ENCODE data around the gene INSIG1. TPM values are rescaled to one million over a fixed set of nuclear protein-coding genes. Genes with fewer than 3 reads are reported as not detected.

INSIG1 gene
- total and polyA plus RNA-seq, 2 experiments from 2014 or later = 70.3 to 131 TPM

GRCh38 chr7:155345490-155345889 is 47.8 kb downstream of the INSIG1 start:
- ATAC-seq (no peak), DNase-seq (ENCODE audit: low spot score) (no peak)
- Mint-ChIP-seq H3K4me3 (peak overlapping the region; percentile 69; the same call in 2 of the 3 replicates), H3K27me3 (ENCODE audit: insufficient read depth, low read depth, poor library complexity) (peaks cover 8% of the 10 kb centered on the region), H3K27ac (no peak overlapping the region), H3K9me3 (no peaks in the 10 kb centered on the region; the same call in 2 of the 3 replicates), H3K36me3 (ENCODE audit: low read depth) (peaks cover 3% of the 10 kb centered on the region; the same call in 2 of the 3 replicates), H3K4me1 (no peaks in the 10 kb centered on the region)
- TF ChIP-seq CTCF (conservative IDR thresholded peaks at IDR 0.05; ENCODE audit: low read depth in 2 of 2) (no peak), NANOG (IDR thresholded peaks at IDR 0.05; ENCODE audit: borderline replicate concordance) (no peak), CREB1 (CRISPR knock-in tag; IDR thresholded peaks at IDR 0.05; ENCODE audit: low read depth) (no peak), STAT1 (IDR thresholded peaks at IDR 0.05; ENCODE audit: unreplicated experiment) (no peak), ZNF114 (CRISPR knock-in tag; IDR thresholded peaks at IDR 0.05) (no peak), ZNF462 (CRISPR knock-in tag; IDR thresholded peaks at IDR 0.05) (no peak), POLR2AphosphoS5 (IDR thresholded peaks at IDR 0.05; ENCODE audit: low read depth) (no peak), ZNF331 (CRISPR knock-in tag; IDR thresholded peaks at IDR 0.05; ENCODE audit: low read depth) (no peak), ETS1 (IDR thresholded peaks at IDR 0.05) (no peak), REST (IDR thresholded peaks at IDR 0.05; ENCODE audit: unreplicated experiment) (no peak), EZH2phosphoT487 (IDR thresholded peaks at IDR 0.05; ENCODE audit: unreplicated experiment) (no peak), EZH2 (IDR thresholded peaks at IDR 0.05; ENCODE audit: low read depth, unreplicated experiment) (no peak), JUNB (IDR thresholded peaks at IDR 0.05; ENCODE audit: unreplicated experiment) (no peak)
- Histone ChIP-seq H4K20me1 (replicated peaks; ENCODE audit: insufficient read depth) (no peaks in the 10 kb centered on the region), H3K36me3 (ENCODE audit: insufficient read depth) (no peaks in the 10 kb centered on the region), H3K79me2 (replicated peaks; ENCODE audit: insufficient read depth) (no peaks in the 10 kb centered on the region), H3K9me2 (ENCODE audit: insufficient read depth) (no peaks in the 10 kb centered on the region), H3F3A (replicated peaks; ENCODE audit: low read depth) (no peaks in the 10 kb centered on the region), H3K4me3 (peak overlapping the region; percentile 63), H3K27me3 (ENCODE audit: insufficient read depth) (peaks cover 11% of the 10 kb centered on the region; the same call in 1 of the 2 replicates), H3K4me2 (peak overlapping the region; percentile 83; the same call in 1 of the 2 replicates), H3K4me1 (ENCODE audit: insufficient read depth) (no peaks in the 10 kb centered on the region), H2AFZ (no peak overlapping the region), H3K27ac (ENCODE audit: low read depth) (no peak overlapping the region)

Data from GM23338 (cell line).